K562 (cell line): ENCODE data around the gene CAPN6.
A peak's percentile ranks its signal among the peaks of the same experiment; 100 is the strongest.

Experiments
- CTCF ChIP-seq, 3 experiments: IDR thresholded peaks in 2 of 3; conservative IDR thresholded peaks in 1 of 3; 2 replicates each; pipeline ENCODE4 v1.5.1; 2011 to 2012; ENCODE audit warnings: low read length in 3 of 3, mild to moderate bottlenecking in 3 of 3, control low read depth in 2 of 3, improper control_type of control experiment in 1 of 3, inconsistent platforms in 1 of 3, low read depth in 1 of 3, mixed read lengths in 1 of 3, moderate library complexity in 1 of 3; ENCODE audit not compliant: insufficient read depth in 2 of 3
- MAFK ChIP-seq: IDR thresholded peaks from 2 replicates; pipeline ENCODE4 v1.6.1; 2011; ENCODE audit warnings: low read length, improper control_type of control experiment
- POLR2AphosphoS5 ChIP-seq: IDR thresholded peaks from 2 replicates; pipeline ENCODE4 v1.6.1; 2011; ENCODE audit warnings: mild to moderate bottlenecking, low read depth, low read length, moderate library complexity; ENCODE audit not compliant: control insufficient read depth, insufficient read depth
- RFX1 ChIP-seq: fragments of 450-650 bp; IDR thresholded peaks from 2 replicates; pipeline ENCODE4 v1.6.1; 2016; ENCODE audit warnings: mild to moderate bottlenecking, moderate library complexity
- SP1 ChIP-seq: sonication (generic); formaldehyde crosslinking; IDR thresholded peaks from 2 replicates; pipeline ENCODE4 v1.8.1; 2022; ENCODE audit warnings: mild to moderate bottlenecking, missing genetic modification reagents
- ZBTB33 ChIP-seq: sonication (generic); formaldehyde crosslinking; IDR thresholded peaks from 2 replicates; pipeline ENCODE4 v1.8.1; 2023; ENCODE audit warnings: mild to moderate bottlenecking, missing genetic modification reagents

GRCh38 chrX:111254896-111255693 is 15.2 kb downstream of the CAPN6 start:
- TF ChIP-seq RFX1: peak; percentile 33; the same call in 1 of the 2 replicates
- no peak for TF ChIP-seq SP1
- TF ChIP-seq ZBTB33 (CRISPR knock-in tag): no peak
- no peak for TF ChIP-seq CTCF (IDR thresholded peaks at IDR 0.05 in 2 of 3, conservative IDR thresholded peaks at IDR 0.05 in 1 of 3; ENCODE audit: insufficient read depth in 2 of 3, low read depth in 1 of 3, low read length in 3 of 3)
- peak; percentile 40; the same call in 1 of the 2 replicates for TF ChIP-seq MAFK
- no peak for TF ChIP-seq POLR2AphosphoS5
